Activated CD8-positive, alpha-beta memory T cell treated with anti-CD3 and anti-CD28 coated beads, Interleukin-2, amount 50 U/mL, for 1 hour (primary cell): ENCODE measurements around the gene RGS21.

Experiments used
- DNase-seq: peaks from one replicate; pipeline ENCODE4 v3.0.0-alpha.2; 2020; ENCODE audit errors: extremely low read depth

RGS21 gene

GRCh38 chr1:192378878-192379277 is 62.1 kb downstream of the RGS21 start:
- no peak for DNase-seq

DNA sequence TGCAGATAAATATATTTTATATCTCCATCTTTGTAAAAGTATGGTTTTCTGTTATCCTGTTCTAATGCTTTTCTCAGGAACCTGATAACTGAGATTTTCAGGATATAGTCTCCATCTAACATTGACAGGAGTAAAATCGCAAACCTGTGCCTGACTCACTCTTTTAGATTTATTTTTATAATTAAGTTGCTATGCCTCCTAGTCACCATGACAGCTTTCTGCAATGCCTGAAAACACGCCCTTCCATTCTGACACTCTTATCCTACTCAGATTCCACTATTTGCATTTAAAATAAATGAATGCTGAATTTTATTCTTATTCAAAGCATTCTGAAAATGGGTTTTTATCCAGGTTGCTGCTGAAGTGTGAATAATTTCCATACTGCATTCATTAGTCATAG is 62.8 kb downstream of the RGS21 start:
- no peak for DNase-seq

DNA sequence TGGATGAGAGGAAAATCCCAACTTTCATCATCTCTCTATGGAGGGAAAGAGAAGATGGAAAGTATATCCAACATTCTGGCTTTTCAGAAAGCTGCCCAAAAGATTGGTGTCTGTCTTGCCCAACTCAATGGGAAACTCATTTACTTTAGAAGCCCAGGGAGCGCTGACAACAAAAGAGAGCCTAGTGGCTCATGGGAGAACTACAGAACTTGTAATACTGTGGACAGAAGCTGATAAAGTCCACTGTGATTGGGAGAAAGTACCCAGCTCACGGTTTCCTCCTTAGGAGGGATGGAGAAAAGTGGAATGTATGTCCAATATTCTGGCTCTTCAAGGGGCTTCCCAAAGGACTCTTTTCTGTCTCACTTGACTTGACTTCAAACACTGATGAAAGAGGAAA is 66.0 kb downstream of the RGS21 start:
- DNase-seq = no peak

DNA sequence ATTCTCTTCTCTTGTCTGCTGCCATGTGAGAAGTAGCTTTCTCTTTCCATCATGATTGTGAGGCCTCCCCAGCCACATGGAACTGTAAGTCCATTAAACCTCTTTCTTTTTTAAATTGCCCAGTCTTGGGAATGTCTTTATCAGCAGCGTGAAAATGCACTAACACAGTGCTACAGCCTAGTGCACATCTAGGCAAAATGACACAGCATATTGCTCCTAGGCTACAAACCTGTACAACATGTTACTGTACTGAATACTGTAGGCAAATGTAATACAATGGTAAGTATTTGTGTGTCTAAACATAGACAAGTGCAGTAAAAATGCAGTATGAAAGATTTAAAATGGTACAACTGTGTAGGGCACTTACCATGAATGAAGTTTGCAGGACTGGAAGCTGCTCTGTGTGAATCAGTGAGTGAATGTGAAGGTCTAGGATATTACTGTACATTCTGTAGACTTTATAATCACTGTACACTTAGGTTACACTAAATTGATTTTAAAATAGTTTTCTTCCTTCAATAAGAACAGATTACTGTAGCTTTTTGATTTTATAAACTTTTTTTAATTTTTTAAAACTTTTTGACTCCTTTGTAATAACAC is 69.4 kb downstream of the RGS21 start:
- no peak for DNase-seq

DNA sequence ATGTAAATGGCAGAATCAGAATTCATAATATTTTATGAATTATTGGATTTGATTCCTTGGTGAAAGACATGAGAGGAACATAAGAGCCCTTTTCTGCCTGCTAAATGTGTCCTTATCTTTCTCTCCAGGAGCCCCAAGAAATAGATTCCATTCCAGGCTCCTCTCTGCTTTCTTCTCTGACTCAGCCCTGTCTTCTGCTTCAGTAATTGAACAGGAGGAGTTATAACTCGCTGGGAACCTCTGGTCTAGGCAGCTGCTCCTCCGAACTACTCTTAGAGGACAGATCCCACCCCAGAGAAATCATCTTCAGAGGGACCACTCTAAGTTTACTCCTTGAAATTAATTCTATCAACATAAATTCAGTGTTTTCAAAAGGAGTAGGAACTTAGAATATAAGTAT is 78.4 kb downstream of the RGS21 start:
- DNase-seq = no peak

GRCh38 chr1:192395895-192396294 is 79.1 kb downstream of the RGS21 start:
- no peak for DNase-seq

DNA sequence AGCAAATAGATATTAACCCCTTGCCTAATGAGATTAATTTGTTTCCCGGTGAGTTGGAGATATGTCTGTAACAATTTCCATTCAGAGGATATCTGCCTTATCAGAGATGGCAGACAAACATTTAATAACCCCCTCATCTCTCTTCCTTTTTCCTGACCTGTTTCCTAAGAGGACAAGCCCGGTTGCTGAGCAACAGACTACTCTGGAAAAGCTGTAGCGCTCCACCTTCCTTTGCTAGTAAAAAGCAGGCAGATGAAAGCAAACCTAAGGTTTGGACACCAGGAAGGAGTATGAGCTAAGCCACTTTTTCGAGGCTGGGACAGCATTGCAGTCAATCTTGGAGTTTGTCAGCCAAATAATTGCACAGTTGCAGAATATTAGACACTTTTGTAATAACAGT is 82.4 kb downstream of the RGS21 start:
- DNase-seq = no peak

GRCh38 chr1:192401825-192402224 is 85.0 kb downstream of the RGS21 start:
- DNase-seq = no peak

DNA sequence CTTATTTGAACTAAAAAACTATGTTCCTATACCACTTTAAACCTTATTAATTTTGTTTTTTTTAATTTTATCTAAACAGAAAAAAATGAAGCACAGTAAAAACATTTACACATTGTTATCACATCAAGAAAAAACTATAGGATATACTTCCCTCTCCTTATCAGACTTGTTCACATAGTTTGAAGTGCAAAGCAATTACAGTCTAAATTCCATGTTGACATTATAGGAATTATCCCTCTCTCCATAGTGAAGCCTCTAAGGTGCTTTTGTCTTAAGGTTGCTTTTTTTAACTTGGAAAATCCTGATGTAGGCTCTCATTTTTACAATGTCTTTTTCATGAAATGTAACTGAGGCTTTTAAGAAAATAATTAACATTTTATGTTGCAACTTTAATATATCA is 85.8 kb downstream of the RGS21 start:
- DNase-seq = no peak

DNA sequence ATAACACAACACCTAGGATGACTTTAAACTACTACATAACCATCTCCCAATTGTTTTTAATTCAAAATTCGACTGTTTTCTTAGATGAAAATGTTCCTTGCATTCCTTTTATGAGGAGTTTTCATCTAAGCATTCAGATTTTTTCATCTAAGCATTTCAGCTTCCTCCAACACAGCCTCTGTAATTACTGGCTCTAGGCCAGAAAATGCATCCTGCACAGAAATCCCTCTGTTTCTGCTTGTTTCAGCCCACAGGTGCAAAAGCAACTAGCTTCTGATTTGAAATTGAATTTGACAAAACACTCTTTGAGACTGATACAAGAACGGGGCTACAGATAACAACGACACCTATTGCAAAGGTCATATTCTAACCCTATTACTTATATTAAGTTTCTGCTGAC is 90.4 kb downstream of the RGS21 start:
- DNase-seq = no peak
